Measurements from ENCODE around the gene RSRC2.

Gene RSRC2

DNA sequence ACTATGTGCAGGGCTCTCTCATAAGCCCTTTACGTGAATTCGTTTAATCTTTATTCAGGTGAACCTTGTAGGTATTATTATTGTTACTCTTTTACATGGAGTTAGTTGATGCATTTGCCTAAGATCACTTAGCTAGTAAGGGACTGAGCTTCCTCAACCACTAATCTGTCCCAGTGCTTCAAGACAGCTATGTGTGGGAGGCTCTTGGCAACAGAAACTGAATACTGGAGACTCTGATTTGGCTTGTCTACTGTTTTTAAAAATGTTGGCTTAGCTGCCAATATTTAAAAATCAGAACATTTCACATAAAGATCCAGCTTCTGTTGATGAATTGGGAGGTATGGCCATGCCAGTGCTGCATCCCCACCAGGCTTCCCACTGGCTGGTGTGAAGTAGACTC lies 7.1 kb upstream of the RSRC2 start:
- peak in 1 of 2 donors; percentile 63 for DNase-seq (ENCODE audit: low read depth in 2 of 2)
- TF ChIP-seq, protein P1, sequence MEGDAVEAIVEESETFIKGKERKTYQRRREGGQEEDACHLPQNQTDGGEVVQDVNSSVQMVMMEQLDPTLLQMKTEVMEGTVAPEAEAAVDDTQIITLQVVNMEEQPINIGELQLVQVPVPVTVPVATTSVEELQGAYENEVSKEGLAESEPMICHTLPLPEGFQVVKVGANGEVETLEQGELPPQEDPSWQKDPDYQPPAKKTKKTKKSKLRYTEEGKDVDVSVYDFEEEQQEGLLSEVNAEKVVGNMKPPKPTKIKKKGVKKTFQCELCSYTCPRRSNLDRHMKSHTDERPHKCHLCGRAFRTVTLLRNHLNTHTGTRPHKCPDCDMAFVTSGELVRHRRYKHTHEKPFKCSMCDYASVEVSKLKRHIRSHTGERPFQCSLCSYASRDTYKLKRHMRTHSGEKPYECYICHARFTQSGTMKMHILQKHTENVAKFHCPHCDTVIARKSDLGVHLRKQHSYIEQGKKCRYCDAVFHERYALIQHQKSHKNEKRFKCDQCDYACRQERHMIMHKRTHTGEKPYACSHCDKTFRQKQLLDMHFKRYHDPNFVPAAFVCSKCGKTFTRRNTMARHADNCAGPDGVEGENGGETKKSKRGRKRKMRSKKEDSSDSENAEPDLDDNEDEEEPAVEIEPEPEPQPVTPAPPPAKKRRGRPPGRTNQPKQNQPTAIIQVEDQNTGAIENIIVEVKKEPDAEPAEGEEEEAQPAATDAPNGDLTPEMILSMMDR (IDR thresholded peaks at IDR 0.05; ENCODE audit: low read depth, low read length) = no peak
- H3K4me3 ChIP-seq (replicated peaks in 1 of 2; ENCODE audit: low read depth in 2 of 2, low read length in 2 of 2) = no peak overlapping the region

- TF ChIP-seq, protein P1 (IDR thresholded peaks at IDR 0.05; ENCODE audit: low read depth, low read length) = no peak
- DNase-seq (ENCODE audit: low read depth in 2 of 2) = no peak
- H3K4me3 ChIP-seq (replicated peaks in 1 of 2; ENCODE audit: low read depth in 2 of 2, low read length in 2 of 2) = no peak overlapping the region
These were observed 2.3 kb upstream of the RSRC2 start for GRCh38 chr12:122528992-122529391.

DNA sequence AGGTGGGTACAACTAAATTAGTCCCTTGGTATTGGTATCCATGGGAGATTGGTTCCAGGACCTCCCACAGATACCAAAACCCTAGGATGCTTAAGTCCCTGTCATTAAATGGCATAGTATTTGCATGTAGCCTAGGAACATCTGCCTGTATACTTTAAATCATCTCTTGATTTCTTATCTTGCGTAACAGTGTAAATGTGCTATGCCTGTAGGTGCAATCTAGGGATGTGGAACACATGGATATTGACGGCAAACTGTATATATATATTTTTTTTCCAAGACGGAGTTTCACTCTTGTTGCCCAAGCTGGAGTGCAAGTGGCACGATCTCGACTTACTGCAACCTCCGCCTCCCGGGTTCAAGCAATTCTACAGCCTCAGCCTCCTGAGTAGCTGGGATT lies 1.8 kb upstream of the RSRC2 start:
- no peak overlapping the region for H3K4me3 ChIP-seq (replicated peaks in 1 of 2; ENCODE audit: low read depth in 2 of 2, low read length in 2 of 2)
- TF ChIP-seq, protein P1 (IDR thresholded peaks at IDR 0.05; ENCODE audit: low read depth, low read length) = no peak

GRCh38 chr12:122527478-122527944 lies 775 bp upstream of the RSRC2 start:
- peak; percentile 19 to 38 for DNase-seq (ENCODE audit: low read depth in 2 of 2)
- H3K4me3 ChIP-seq (replicated peaks in 1 of 2; ENCODE audit: low read depth in 2 of 2, low read length in 2 of 2) = peak overlapping the region; percentile 76 to 89
- TF ChIP-seq, protein P1 (IDR thresholded peaks at IDR 0.05; ENCODE audit: low read depth, low read length) = no peak

More for the DNA sequence above, 1.8 kb upstream of the RSRC2 start:
- no peak for DNase-seq (ENCODE audit: low read depth in 2 of 2)

GRCh38 chr12:122523846-122524718 lies 2.7 kb downstream of the RSRC2 start:
- no peak for DNase-seq (ENCODE audit: low read depth in 2 of 2)
- TF ChIP-seq, protein P1 (IDR thresholded peaks at IDR 0.05; ENCODE audit: low read depth, low read length) = no peak
- H3K4me3 ChIP-seq (replicated peaks in 1 of 2; ENCODE audit: low read depth in 2 of 2, low read length in 2 of 2) = peak overlapping the region; percentile 11 to 63

DNA sequence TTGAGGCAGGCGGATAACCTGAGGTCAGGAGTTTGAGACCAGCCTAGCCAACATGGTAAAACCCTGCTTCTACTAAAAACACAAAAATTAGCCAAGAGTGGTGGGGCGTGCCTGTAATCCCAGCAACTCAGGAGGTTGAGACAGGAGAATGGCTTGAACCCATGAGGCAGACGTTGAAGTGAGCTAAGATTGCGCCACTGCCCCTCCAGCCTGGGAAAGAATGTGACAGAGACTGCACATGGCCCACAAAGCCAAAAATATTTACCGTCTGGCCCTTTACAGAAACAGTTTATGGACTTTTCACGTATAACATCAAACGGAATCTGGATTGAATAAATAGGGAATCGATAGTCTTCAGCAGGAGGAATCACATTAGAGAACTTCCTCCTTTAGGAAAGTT lies 3.5 kb downstream of the RSRC2 start:
- peak; percentile 64 to 81 for DNase-seq (ENCODE audit: low read depth in 2 of 2)
- TF ChIP-seq, protein P1 (IDR thresholded peaks at IDR 0.05; ENCODE audit: low read depth, low read length) = no peak
- peak overlapping the region in 1 of 2 donors; percentile 15 for H3K4me3 ChIP-seq (replicated peaks in 1 of 2; ENCODE audit: low read depth in 2 of 2, low read length in 2 of 2)
